Right kidney (tissue), 1 donor: ENCODE data around the gene ME3.

Experiments
- DNase-seq: peaks from one replicate; pipeline ENCODE4 v3.0.0-alpha.2; 2016

ME3 gene

DNA sequence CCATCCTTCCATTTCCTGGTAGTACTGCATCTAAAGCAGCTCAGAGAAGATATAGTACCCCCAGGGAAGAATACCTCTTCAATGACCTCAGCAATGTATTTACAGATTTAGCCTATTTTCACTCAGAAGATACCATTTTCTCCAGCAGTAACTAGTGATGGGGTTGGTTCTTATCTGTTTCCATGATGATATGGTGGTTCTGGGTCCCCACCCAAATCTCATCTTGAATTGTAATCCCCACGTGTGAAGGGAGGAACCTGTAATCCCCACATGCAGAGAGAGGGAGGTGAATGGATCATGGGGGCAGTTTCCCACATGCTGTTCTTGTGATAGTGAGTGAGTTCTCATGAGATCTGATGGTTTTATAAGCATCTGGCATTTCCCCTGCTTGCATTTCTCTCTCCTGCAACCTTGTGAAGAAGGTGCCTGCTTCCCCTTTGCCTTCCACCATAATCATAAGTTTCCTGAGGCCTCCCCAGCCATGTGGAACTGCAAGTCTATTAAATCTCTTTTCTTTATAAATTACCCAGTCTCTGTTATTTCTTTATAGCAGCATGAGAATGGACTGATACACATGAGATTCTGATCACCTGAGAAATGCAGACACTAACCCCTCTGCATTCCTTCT lies 158.6 kb downstream of the ME3 start:
- DNase-seq = no peak

DNA sequence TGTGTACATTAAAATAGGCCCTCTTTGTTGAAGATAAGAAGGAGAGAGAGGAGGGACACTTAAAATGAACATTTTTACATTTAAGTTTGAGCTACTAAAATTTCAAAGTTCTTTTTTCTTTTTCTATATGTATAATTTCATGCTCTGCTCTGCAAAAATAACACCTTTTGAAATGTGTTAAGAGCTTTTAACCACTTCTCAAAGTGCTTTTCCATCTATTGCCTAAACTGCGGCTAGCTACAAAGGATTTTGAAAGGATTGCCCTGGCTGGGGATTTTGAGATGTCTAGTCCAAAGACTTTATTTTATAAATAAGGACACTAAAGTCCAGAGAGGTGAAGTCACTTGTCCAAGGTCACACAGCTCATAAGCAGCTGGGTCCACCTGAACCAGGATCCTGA lies 159.3 kb downstream of the ME3 start:
- no peak for DNase-seq

DNA sequence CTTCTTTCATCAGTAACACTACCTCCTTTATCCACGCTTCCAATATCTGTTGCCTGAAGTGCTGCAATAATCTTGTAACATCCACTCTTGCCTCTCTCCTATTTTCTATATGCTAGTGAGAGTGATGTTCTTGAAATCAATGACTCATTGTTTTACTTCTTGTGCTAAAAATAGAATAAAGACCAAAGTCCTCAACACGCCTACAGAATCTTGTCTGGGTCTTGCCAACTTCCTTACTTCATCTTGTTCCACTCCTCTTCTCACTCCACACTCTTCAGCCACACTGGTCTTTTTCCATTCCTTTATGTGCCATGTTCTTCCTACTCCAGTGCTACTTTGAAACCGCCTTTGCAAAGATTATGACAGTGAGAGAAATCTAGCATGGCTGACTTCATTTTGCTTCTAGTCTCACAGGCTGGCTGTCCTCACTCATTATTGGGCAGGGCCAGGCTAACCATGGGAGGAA lies 161.3 kb downstream of the ME3 start:
- DNase-seq = no peak

DNA sequence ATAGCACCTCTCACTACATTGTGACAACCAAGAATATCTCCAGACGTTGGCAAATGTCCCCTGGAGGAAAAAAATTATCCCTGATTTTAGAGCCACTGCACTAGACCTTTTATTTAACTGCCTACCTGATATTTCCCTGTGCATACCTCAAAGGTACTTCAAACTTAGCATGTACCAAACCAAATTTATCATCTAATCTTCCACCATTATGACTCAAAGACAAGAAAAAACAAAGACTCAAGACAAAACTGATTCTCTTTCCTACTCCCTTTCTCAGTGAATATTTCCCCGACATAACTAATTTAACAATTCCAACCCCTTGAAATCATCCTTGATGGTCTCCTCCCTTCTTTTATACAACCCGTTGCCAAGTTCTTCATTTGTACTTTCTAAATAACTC lies 161.7 kb downstream of the ME3 start:
- DNase-seq = no peak

DNA sequence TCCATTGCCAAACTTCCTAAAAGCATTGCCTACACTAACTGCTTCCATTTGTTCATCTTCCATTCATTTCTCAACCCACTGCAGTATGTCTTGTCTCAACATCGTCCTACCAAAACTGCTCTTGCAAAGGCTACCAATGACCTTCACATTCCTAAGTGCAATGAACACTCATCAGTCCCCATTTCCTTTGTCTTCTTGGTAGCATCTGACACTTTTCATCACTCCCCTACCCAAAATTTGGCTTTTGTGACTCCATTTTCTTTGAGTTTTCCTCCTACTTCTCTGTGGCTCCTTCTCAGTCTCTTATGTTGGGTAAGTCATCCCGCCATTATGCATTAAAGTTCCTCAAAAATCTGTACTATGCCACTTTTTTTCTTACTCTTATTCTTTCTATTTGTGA lies 162.3 kb downstream of the ME3 start:
- no peak for DNase-seq

DNA sequence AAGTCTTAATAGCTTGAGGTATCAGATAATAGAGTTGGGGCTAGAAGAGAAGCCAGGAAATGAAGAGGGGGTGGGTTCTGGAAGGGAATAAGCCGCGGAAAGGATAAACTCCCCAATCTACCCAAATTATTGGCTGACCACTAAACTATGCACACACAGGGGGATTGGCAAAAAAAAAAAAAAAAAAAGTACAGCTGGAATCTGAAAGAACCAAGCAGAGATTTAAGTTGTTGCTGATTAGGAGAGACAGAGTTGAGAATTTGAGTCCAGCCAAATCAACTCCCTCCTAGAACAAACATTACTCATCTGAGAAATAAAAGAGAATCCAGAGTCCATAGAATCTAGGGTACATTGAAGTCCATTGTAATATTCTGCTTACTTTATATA lies 162.8 kb downstream of the ME3 start:
- no peak for DNase-seq

DNA sequence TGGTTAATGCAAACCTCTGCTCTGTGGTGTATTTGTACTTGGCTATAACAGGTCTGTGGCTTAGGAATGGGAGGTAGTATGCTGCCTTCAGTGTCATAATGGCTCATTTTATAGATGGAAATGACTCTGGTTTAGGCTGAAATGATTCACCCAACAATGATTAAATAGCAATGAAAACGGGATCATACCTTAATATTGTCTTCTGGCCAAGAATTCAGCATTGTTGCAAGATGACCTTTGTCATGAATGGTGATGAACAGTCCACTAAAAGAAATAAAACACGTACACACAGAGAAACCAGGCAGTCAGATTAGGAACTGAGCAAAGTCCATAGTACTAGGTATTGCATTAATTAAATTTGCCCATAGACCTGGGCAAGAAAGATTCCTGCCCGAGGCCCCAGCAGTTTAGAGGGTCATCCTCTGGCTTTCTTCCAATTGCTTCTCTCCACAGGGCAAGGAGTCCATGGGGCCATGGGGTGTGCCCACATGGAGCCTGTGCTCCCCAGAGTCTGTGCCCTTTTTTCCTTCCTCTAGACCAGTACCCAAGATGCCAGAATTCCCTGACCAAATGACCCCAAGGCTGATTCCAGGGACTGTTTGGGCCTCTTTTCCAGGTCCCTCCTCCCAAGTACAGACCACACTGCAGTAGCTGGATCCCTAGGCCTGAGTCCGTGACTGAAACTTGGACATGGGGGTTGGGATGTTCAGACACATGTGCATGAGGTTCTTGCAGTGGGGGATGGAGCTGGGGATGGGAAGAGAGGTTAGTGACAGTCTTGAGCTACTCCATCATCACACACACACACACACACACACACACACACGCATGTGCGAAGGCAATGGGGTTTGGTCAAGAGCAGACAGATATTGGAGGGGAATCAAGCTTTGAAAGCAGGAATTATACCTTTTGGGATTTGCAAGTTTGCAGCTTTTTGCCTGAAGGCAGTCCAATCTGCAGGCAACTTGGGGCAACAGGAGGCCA lies 163.5 kb downstream of the ME3 start:
- no peak for DNase-seq

DNA sequence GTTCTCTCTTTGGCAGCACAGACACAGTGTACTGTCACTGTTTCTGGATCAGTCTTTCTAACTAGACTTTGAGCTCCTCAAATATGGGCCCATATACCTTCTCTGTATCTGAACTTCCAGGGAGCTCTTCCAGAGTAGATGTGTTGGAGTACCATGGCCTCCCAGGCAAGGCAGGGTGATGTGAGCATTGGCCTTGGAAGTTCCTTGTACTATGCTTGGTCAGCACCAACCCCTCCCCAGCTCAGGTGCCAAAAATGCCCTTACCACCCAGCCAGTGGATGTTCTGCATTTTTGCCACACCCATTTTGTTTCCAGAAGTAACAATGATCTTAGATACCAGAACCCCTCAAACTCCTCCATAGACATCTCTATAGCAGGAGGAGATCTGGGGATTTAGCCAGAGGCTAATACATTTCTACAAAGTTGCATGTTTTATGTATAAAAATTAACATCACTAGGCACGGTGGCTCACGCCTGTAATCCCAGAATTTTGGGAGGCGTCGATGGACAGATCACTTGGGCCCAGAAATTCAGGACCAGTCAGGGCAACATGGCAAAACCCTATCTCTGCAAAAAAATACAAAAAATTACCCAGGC lies 165.1 kb downstream of the ME3 start:
- DNase-seq = no peak

DNA sequence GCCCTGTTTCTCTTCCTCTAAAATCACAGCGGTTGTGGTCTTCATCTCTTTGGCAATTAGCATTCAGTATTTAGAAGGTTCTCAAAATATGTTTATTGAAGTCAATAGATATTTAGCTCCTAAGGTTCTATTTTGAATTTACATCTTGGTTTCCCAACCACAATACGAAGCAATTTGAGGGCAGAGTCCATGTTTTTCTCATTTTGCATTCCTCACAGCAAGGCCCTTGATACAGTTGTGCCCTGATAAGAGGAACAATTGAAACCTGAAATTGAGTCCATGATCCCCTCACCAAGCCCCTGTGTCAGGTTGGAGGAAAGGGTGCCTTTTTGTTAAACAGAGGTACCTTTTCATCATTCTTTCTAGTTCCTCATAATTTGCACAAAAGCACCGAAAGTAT lies 166.2 kb downstream of the ME3 start:
- DNase-seq = no peak

DNA sequence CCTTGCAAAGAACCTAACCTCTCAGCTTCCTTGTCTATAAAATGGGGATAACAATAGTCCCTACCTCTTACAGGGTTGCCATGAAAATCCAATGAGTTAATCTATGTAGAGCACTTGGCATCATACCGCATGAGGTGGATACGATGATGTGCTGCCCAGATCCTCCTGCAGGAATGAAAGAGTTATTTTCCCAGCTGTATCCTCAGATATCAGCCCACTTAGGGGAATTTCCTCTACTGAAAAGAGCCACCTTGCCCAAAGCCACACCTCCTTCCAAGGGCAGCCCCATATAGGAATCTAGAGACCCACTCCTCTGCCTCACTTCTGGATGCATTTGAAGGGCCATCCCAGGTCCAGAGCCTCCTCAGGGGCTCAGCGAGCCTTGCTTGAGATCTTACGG lies 169.3 kb downstream of the ME3 start:
- DNase-seq = no peak

DNA sequence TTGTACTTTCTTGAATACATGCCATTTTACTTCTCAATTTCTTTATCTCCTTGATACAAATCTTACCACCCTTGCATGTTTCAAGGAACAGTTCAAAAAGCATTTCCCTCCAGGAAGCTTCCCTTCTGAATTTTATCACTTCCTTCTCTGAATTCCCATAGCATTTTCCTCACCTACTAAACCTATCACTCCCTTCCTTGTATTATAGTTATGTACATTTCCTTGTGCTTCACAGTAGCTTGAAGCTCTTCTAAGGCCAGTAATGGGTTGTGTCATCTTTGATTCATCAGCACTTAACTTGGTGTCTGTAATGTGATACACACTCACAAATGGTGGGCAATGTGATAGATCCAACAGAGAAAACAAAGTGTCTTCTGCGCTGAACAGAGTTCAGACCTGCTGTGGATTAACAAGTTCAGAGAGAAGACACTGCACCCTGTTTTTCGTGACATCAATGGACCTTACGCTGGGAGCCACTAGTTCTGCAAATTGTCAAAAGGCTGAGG lies 170.2 kb downstream of the ME3 start:
- DNase-seq = no peak

DNA sequence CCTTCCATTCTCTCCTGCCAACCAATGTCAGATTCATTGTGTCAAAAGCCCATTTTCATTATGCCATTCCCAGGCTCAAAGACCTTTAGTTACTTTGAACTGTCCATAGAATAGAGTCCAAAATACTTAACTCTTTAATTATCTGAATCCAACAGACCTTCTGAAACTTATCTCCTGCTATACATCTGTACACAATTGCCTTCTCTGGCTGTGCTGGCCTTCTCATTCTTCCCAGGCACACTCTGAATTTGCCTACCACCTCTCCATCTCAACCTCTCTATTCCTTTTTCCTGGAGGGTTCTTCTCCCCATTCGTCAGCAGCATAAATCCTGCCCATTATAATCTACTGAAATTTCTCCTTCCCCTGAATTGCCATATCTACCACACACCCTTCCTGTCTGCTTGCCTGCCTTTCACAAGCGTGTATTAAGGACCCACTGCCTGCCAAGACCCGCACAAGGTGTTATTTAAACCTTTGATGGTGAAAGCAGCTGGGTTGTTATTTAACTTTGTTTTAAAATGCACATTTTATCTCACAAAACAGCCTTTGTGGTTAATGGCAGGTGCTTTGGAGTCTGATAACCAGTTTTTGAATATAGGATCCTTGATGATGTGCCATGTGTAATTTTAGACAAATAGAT lies 171.8 kb downstream of the ME3 start:
- no peak for DNase-seq

DNA sequence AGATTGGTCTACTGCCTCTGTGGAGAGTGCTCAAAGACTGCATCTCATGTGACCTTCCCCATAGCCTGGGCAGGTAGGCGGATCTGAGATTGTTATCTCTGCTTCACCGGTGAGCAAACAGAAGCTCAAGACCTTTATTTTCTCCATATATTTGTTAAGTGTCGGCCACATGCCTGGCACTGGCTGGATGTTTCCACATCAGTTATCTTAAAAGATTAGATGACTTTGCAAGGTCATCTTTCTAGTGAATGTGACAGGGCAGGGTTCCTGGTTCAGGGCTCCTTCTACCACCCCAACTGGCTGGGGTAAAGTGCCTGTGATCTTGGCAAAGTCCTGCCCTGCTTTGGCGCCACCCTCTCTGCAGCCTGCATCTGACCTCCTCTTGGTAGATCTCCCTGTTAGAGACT lies 172.7 kb downstream of the ME3 start:
- DNase-seq = no peak

DNA sequence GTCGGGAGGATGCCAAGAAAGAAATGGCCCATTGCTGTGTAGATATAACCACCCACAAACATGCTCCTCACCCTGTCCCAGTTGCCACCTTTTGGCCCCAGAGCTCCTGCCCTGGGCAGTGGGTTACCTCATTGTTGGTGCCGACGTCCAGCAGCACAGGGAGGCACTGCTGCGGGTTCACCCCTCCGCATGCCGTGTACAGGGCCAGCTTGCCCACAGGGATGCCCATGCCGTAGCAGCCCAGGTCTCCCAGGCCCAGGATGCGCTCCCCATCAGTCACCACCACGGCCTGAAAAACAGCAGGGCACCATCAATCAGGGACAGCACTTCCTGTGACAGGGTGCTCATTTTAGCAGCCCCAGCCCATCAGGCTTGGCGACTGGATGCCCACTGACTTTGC lies 174.6 kb downstream of the ME3 start:
- no peak for DNase-seq

DNA sequence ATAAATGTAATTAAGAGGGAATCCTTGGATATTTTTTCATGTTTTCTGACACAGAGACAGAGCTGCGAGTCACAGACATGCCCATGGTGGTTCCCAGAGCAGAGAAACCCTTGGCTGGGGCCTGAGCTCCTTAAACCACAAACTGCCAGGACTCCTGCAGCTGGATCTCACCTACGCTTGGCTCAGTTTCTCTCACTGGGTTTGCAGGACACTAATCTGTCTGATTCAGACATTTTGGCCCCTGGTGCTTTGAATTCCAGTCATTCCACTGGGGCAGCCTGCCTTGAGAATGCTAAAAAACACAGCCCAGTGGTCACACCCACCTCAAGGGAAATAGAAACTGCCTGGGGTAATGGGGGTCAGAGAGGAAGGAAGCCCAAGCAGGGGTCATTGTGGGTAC lies 175.1 kb downstream of the ME3 start:
- DNase-seq = no peak

DNA sequence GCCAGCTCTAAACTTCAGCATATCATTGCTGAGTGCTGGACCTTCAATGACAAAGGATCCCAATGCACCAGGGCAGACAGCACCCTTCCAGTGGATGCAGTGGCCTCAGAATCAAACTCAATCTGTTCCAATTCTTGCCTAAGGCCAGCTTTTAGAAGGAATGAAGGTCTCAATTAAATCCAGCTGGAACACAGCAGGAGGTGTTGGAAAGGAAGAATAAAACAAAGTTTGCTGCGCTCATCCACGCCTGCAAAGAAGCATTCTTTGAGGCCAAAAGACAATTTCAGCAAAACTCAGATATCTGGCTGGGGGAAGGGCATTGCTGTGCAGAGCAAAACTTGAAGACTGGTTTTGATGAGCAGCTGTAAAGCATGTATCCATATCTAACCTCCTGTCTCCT lies 177.1 kb downstream of the ME3 start:
- DNase-seq = no peak

DNA sequence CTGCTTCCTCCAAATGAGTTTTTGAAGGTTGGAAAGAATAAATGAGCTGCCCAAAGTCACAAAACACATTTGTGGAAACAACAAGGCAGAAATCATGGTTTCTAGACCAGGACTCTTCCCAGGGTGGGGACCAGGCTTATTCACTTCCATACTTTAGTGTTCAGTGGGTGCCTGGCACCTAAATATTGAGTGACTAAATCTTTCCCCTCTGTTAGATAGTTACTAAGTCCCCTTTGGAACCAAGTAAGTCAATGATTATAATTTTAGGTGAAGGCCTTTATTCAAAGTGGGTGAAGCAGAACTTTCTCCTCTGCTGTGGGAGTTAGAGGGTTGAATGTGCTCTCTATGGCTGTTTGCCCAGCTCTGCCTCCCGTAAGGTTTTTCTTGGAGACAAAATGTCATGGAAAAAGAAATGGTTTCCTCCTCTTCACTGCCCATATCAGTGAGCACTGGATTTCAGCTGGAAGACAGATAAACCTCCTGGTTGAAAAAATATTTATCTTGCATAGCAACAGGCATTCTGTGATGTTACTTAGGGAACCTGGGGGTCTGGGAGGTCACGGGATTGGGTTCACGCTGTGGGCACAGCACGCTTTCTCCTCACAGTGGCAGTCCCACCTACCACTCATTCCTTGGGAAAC lies 179.9 kb downstream of the ME3 start:
- DNase-seq = no peak

DNA sequence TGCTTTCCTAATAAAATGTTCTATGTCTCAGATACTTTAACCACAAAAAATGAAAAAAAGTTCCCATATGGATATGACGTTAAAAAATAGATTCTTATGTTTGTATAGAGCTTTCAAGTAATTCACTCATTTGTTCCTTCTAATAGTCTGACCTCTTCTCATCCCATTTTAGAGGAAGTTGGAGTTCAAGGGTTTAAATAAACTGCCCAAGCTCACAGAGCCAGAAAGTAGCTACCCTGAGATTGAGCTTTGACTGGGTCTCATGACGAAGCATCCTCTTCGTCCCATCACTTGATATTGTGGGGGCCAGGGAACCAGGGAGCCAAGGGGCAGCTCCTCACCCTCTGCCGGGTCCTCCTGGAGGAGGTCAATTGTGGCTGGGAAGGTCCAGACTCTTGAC lies 181.4 kb downstream of the ME3 start:
- no peak for DNase-seq

DNA sequence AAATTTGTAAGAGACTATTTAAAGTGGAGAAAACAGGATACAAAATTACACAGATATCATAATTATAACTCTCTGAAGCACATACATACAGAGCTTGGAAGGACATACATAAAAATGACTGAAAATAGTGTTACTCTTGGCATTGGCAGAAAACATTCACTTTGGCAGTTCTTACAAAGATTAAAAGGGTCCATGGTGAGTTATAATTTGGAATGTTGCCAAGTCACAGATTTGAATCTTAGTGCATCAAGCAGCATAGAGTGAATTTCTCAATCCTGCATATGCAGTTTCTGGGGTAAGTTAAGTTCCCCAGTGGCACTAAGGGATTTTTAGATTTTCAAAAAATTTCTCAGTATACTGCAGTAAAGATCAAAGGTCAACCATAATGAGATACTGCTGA lies 181.8 kb downstream of the ME3 start:
- DNase-seq = no peak

DNA sequence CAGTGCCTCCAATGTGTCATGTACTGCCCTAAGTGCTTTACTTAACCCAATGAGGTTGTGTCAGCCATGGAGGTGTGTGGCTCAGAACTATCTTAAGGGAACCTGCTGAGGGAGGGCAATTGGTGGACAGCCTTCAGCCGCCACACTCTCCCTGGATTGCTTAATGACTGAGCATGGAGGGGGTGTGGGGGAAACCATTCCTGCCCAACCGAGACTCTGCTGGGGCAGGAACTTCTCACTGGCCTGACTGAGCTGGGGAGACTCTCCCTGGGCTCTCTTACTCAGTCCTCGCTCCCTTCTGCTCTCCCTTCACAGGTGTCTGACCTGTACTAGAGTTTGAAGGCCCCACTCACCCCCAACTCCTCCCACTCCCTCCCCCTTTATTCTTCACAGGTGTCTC lies 183.0 kb downstream of the ME3 start:
- no peak for DNase-seq

DNA sequence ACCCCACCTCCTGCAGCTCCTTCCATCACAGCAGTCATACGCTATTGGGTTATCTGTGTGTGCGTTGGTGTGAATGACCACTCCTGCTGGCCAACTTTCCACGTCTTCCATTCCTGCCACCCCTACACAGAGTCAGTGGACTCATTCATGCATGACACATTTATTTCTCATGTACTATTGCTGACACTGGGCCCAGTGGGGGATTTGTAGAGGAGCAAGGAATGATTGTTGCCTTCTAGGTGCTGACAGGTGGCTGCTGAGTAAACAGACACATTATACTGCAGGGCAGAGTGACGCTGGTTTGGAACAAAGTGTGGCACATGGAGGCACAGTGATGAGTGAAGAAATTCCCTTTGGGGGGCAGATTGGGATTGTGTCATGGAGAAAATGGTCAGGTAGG lies 183.9 kb downstream of the ME3 start:
- DNase-seq = no peak

DNA sequence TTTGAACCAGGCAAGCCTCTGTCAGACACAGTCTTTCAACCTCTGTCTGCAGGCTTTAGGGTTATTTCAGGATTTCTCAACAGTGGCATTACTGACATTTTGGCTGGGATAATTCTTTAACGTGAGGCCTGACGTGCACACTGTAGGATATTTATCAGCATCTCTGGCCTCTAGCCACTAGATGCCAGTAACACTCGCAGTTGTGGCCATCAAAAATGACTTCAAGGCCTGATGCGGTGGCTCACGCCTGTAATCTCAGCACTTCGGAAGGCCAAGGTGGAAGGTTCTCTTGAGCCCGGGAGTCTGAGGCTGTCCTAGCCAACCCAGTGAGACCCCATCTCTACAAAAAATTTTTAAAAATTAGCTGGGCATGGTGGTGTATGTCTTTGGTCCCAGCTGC lies 184.7 kb downstream of the ME3 start:
- no peak for DNase-seq
